ENCODE results near the gene CD4.

Gene CD4

GRCh38 chr12:6816598-6816997 is 27.3 kb downstream of the CD4 start:
- DNase-seq (ENCODE audit: low spot score) = no peak

- no peak for DNase-seq (ENCODE audit: low spot score)
Observed at GRCh38 chr12:6817098-6817497, 27.8 kb downstream of the CD4 start.

- DNase-seq (ENCODE audit: low spot score) = no peak
Observed at GRCh38 chr12:6817662-6818157, 28.4 kb downstream of the CD4 start.

- DNase-seq (ENCODE audit: low spot score) = peak; percentile 73
Observed at GRCh38 chr12:6818222-6818621, 28.9 kb downstream of the CD4 start.

GRCh38 chr12:6818645-6819044 is 29.3 kb downstream of the CD4 start:
- DNase-seq (ENCODE audit: low spot score) = no peak

GRCh38 chr12:6819106-6820030 is 30.0 kb downstream of the CD4 start:
- no peak for DNase-seq (ENCODE audit: low spot score)

- DNase-seq (ENCODE audit: low spot score) = no peak
Observed at GRCh38 chr12:6820166-6820565, 30.8 kb downstream of the CD4 start.

- DNase-seq (ENCODE audit: low spot score) = peak; percentile 87
Observed at GRCh38 chr12:6821591-6822425, 32.5 kb downstream of the CD4 start, which contains the start of gene GPR162. Gene GPR162, plus strand, starts transcription at chr12:6821821. Its CDS starts 2,078 bp downstream, at chr12:6823899.

GRCh38 chr12:6822426-6823135 is 33.3 kb downstream of the CD4 start:
- DNase-seq (ENCODE audit: low spot score) = no peak

- no peak for DNase-seq (ENCODE audit: low spot score)
Observed at GRCh38 chr12:6823182-6824084, 34.1 kb downstream of the CD4 start.

GRCh38 chr12:6824085-6824775 is 34.9 kb downstream of the CD4 start:
- no peak for DNase-seq (ENCODE audit: low spot score)

- no peak for DNase-seq (ENCODE audit: low spot score)
Observed at GRCh38 chr12:6824901-6825381, 35.6 kb downstream of the CD4 start.

- DNase-seq (ENCODE audit: low spot score) = peak; percentile 85
Observed at GRCh38 chr12:6825398-6826124, 36.2 kb downstream of the CD4 start.

- no peak for DNase-seq (ENCODE audit: low spot score)
Observed at GRCh38 chr12:6826125-6826733, 36.9 kb downstream of the CD4 start.

GRCh38 chr12:6826734-6827436 is 37.6 kb downstream of the CD4 start:
- DNase-seq (ENCODE audit: low spot score) = no peak

- DNase-seq (ENCODE audit: low spot score) = peak; percentile 86
Observed at GRCh38 chr12:6827437-6827911, 38.1 kb downstream of the CD4 start.

- DNase-seq (ENCODE audit: low spot score) = peak; percentile 68
Observed at GRCh38 chr12:6827982-6828780, 38.9 kb downstream of the CD4 start, which contains the start of gene P3H3. Gene P3H3, plus strand, starts transcription at chr12:6828407. Its CDS starts 34 bp downstream, at chr12:6828441.
